Adrenal gland (tissue), 12 donors: ENCODE measurements around the gene PSMG4. TPM values are rescaled to one million over a fixed set of nuclear protein-coding genes. Genes with fewer than 3 reads are reported as not detected.

ENCODE experiments used
- DNase-seq, 7 donors: peaks; one replicate each; pipeline ENCODE4 v3.0.0-alpha.2; 2019 to 2020
- H3K27ac ChIP-seq, 5 donors: fragments of 200-600 bp; sonication (generic) in 4 of 5; 1 replicate in 3 of 5; 2 replicates in 2 of 5; pipeline versions ENCODE4 v1.5.1 to v1.8.0; 2016 to 2020; ENCODE audit warnings: mild to moderate bottlenecking in 1 of 5
- H3K27me3 ChIP-seq: fragments of 200-600 bp; 2 replicates; pipeline ENCODE4 v1.8.0; 2021
- H3K36me3 ChIP-seq, 2 donors: fragments of 200-600 bp; replicated peaks in 1 of 2; 1 replicate in 1 of 2; 2 replicates in 1 of 2; pipeline versions ENCODE4 v1.5.1 to v1.8.0; 2018 to 2022
- H3K4me1 ChIP-seq, 2 donors: fragments of 200-600 bp; replicated peaks in 1 of 2; 1 replicate in 1 of 2; 2 replicates in 1 of 2; pipeline versions ENCODE4 v1.5.1 to v1.8.0; 2018 to 2021
- H3K4me3 ChIP-seq, 4 donors: fragments of 200-600 bp; sonication (generic) in 3 of 4; one replicate each; pipeline ENCODE4 v1.5.1; 2016 to 2018
- H3K9me3 ChIP-seq, 3 donors: fragments of 200-600 bp; sonication (generic) in 1 of 3; replicated peaks in 1 of 3; 1 replicate in 2 of 3; 2 replicates in 1 of 3; pipeline versions ENCODE4 v1.5.1 to v1.8.0; 2016 to 2021
- POLR2A ChIP-seq, 2 donors: fragments of 450-650 bp; IDR thresholded peaks; one replicate each; pipeline ENCODE4 v1.6.1; 2017; ENCODE audit warnings: antibody characterized with exemption in 2 of 2, mild to moderate bottlenecking in 2 of 2, moderate library complexity in 1 of 2
- WGBS, 4 donors: extraction: QIAGEN DNeasy Blood & Tissue Kit in 2 of 4; methylation state at CpG; one replicate each; pipeline versions ENCODE4 v1.1.5 to v1.1.7; 2013 to 2017; 5-methylcytosine and 5-hydroxymethylcytosine counted together
- intact Hi-C, 2 donors: fragments of 100-400 bp; cut with DNase I; formaldehyde crosslinking; loops; one replicate each; pipeline versions ENCODE4 v1.14.1 to v1.15.0; 2022 to 2023
- polyA plus RNA-seq, 3 donors: library from polyadenylated mRNA; stranded (reverse); fragments of 200-250 nt in 2 of 3; fragments of 350-450 nt in 1 of 3; fragmentation: Illumina TruSeq in 1 of 3; extraction: RNeasy Lipid Tissue Mini Kit (QIAGEN cat#74804) in 1 of 3; gene quantifications; one replicate each; pipeline ENCODE4 v1.2.3, GENCODE V29; 2013 to 2014
- total RNA-seq, 9 donors: library from RNA; depleted of rRNA in 4 of 9; stranded (reverse); fragments of >200 nt in 4 of 9; fragments of 120-200 nt in 1 of 9; fragmentation: NEBNext Ultra II Directional in 1 of 9; extraction: Animal tissue kit (Norgen Biotek cat#: 25700) in 1 of 9; gene quantifications; one replicate each; pipeline versions ENCODE4 v1.1.0 to v1.2.4, GENCODE V29; 2013 to 2023
- TF ChIP-seq, protein P1 (sequence below), 6 experiments: fragments of 450-650 bp in 4 of 6; fragments of 200-600 bp in 2 of 6; sonication (generic) in 1 of 6; IDR thresholded peaks; 1 replicate in 5 of 6; 2 replicates in 1 of 6; pipeline versions ENCODE4 v1.5.1 to v1.8.0; 2016 to 2021; ENCODE audit warnings: antibody characterized with exemption in 6 of 6, mild to moderate bottlenecking in 2 of 6, moderate library complexity in 1 of 6
- donor health status: healthy with polysubstance abuse.
- donor health status: Bipolar disorder and iron deficiency.
- donor health status: DM: yes; HTN: yes; CAD: no.
- donor health status: DM: no; HTN: no; CAD: no.
- donor health status: DM: no; HTN: no; CAD: no.
- donor health status: DM: yes; HTN: yes; CAD: no.

Gene PSMG4
- total and polyA plus RNA-seq, 12 donors, result 4.9 to 87.5 (median 20.0) TPM

- peaks cover 6 to 16% of the 10 kb centered on the region in 2 donors for H3K4me1 ChIP-seq
- no peaks in the 10 kb centered on the region for H3K9me3 ChIP-seq
- no peak overlapping the region for H3K4me3 ChIP-seq
- intact Hi-C loops, result no loop called here
- 52 to 65% (median 56%) methylated on average over 6 to 9 of the region's 9 CpGs for WGBS, 4 donors
- no peak for DNase-seq
- peaks cover 0 to 19% of the 10 kb centered on the region in 2 donors for H3K36me3 ChIP-seq
- no peaks in the 10 kb centered on the region for H3K27me3 ChIP-seq
- TF ChIP-seq POLR2A (IDR thresholded peaks at IDR 0.05), result no peak
- TF ChIP-seq, protein P1, sequence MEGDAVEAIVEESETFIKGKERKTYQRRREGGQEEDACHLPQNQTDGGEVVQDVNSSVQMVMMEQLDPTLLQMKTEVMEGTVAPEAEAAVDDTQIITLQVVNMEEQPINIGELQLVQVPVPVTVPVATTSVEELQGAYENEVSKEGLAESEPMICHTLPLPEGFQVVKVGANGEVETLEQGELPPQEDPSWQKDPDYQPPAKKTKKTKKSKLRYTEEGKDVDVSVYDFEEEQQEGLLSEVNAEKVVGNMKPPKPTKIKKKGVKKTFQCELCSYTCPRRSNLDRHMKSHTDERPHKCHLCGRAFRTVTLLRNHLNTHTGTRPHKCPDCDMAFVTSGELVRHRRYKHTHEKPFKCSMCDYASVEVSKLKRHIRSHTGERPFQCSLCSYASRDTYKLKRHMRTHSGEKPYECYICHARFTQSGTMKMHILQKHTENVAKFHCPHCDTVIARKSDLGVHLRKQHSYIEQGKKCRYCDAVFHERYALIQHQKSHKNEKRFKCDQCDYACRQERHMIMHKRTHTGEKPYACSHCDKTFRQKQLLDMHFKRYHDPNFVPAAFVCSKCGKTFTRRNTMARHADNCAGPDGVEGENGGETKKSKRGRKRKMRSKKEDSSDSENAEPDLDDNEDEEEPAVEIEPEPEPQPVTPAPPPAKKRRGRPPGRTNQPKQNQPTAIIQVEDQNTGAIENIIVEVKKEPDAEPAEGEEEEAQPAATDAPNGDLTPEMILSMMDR (IDR thresholded peaks at IDR 0.05), result no peak
- H3K27ac ChIP-seq, result no peak overlapping the region
Observed at GRCh38 chr6:3266170-3266569, 7.4 kb downstream of the PSMG4 start.

DNA sequence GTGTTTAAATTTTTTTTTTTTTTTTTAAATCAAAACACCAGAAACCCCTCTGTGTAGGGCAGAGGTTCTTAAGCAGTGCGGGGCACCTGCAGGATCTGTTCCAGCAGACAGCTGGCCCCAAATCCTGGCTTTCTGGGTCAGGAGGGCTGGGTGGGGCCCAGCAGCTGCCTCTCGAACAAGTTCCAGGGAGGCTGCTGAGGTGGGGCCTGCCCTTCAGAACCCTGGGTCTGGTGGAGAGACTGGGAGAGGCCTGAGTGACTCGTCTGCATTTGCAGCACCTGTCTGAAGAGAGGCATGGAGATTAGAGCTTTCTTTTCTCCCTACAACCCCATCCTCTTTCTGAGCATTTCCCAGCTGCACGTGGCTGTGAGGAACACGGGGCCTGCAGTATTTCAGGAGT is 8.4 kb downstream of the PSMG4 start:
- TF ChIP-seq, protein P1 (IDR thresholded peaks at IDR 0.05), result no peak
- no peak for TF ChIP-seq POLR2A (IDR thresholded peaks at IDR 0.05)
- intact Hi-C loops, result no loop called here
- Histone ChIP-seq H3K27ac (no peak overlapping the region), H3K27me3 (no peaks in the 10 kb centered on the region), H3K9me3 (no peaks in the 10 kb centered on the region), H3K4me3 (no peak overlapping the region), H3K36me3 (peaks cover 0 to 29% of the 10 kb centered on the region in 2 donors), H3K4me1 (peaks cover 0 to 7% of the 10 kb centered on the region in 2 donors)
- 72 to 91% (median 86%) methylated on average over 4 to 5 of the region's 5 CpGs for WGBS, 4 donors
- DNase-seq, result no peak

DNA sequence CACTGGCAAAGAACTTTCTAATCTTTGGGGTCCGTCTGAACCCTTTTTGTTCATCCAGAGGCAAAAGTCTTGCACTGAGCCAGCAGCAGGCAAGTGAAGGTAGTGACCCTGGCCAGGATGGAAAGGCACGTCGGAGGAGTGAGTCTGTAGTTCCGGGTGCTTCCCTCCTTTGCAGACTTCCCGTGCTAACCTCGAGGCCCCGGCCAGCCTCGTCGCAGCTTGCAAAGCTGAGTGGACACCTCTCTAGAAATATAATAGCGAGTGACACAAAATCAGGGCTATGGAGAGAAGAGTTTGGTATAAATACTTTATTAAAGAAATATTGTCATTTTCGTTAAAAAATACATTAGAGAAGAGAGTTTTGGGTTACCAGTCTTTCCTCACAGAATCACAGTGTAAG is 9.9 kb downstream of the PSMG4 start:
- no peak for DNase-seq
- H3K9me3 ChIP-seq, result no peaks in the 10 kb centered on the region
- 86 to 91% (median 88%) methylated on average over 11 of the region's 11 CpGs for WGBS, 4 donors
- no peaks in the 10 kb centered on the region for H3K4me1 ChIP-seq
- H3K27me3 ChIP-seq, result no peaks in the 10 kb centered on the region
- peaks cover 0 to 34% of the 10 kb centered on the region in 2 donors for H3K36me3 ChIP-seq
- TF ChIP-seq POLR2A (IDR thresholded peaks at IDR 0.05), result no peak
- TF ChIP-seq, protein P1 (IDR thresholded peaks at IDR 0.05), result no peak
- H3K4me3 ChIP-seq, result no peak overlapping the region
- intact Hi-C loops, result no loop called here
- H3K27ac ChIP-seq, result no peak overlapping the region

DNA sequence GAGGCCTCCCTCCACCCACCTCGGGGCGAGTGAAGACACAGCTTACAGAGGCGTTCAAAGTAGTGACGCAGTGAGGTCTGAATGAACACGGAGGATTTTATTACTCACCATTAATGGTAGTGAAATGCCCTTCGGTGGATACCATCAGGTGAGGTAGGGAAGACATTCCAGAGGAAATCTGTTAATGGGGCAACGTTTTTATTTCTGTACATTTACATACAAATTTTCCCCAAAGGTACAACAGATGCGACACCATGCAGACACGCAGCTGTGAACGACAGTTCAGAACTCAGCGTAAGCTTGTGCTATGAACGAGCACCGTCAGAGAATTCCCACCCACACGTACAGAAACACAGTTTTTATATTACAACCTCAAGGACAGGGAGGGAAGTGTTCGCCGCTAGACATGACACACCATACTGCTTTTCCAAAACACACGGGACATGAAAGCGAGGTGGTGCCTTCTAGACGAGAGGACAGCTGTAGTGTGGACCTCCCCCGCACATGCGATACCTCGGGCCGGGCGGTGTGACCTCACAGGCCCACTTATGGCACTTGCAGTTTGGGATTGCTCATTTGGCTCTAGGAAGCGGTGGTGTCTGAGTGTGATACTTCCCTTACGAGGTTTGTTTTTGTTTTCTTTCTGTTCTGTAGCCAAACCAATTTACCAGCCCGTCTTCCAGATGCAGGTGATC is 10.7 kb downstream of the PSMG4 start:
- H3K9me3 ChIP-seq, result no peaks in the 10 kb centered on the region
- peaks cover 0 to 27% of the 10 kb centered on the region in 2 donors for H3K36me3 ChIP-seq
- no peak overlapping the region for H3K4me3 ChIP-seq
- TF ChIP-seq, protein P1 (IDR thresholded peaks at IDR 0.05), result no peak
- TF ChIP-seq POLR2A (IDR thresholded peaks at IDR 0.05), result no peak
- H3K27ac ChIP-seq, result no peak overlapping the region
- intact Hi-C loops, result no loop called here
- DNase-seq, result no peak
- H3K4me1 ChIP-seq, result no peaks in the 10 kb centered on the region
- no peaks in the 10 kb centered on the region for H3K27me3 ChIP-seq
- WGBS, 4 donors, result 80 to 84% (median 81%) methylated on average over 27 of the region's 27 CpGs
